A549 (cell line): ENCODE results near the gene SENP6. TPM values are rescaled to one million over a fixed set of nuclear protein-coding genes. Genes with fewer than 3 reads are reported as not detected.

Source experiments
- ATAC-seq, 2 experiments: fragments of 200-7000 bp in 1 of 2; fragments of >200 bp in 1 of 2; cut with Nextera tagmentation in 1 of 2; cut with Tn5 transposase in 1 of 2; 3 replicates each; pipeline versions ENCODE4 v1.8.0 to v1.9.1; 2018 to 2020; ENCODE audit warnings: mild to moderate bottlenecking in 1 of 2, moderate library complexity in 1 of 2
- CTCF ChIA-PET: fragments of 300-600 bp; sonication (Branson Sonifier 250); formaldehyde crosslinking; extraction: SDS; loops from one replicate; lab custom pipeline; 2021; ENCODE audit warnings: antibody characterized with exemption, inconsistent platforms; lab: Yijun Ruan, JAX
- POLR2A ChIA-PET: fragments of 350-600 bp; formaldehyde crosslinking; extraction: SDS; loops from one replicate; lab custom pipeline; 2021; ENCODE audit warnings: antibody characterized with exemption, inconsistent platforms; lab: Yijun Ruan, JAX
- DNase-seq, 2 experiments: peaks; one replicate each; pipeline versions ENCODE4 v3.0.0 to v3.0.0-alpha.2; 2011 to 2016; ENCODE audit warnings: low read depth in 1 of 2, low spot score in 1 of 2
- FAIRE-seq: peaks from 2 replicates; lab custom pipeline; 2011; peaks lifted over from hg19 to GRCh38; lab: Jason Lieb, UNC
- H3K27ac ChIP-seq, 2 experiments: fragments of >200 bp; sonication (Bioruptor Twin); formaldehyde crosslinking; 3 replicates each; pipeline ENCODE4 v1.5.1; 2016 to 2017
- H3K4me1 ChIP-seq: fragments of >200 bp; sonication (Bioruptor Twin); formaldehyde crosslinking; 3 replicates; pipeline ENCODE4 v1.6.1; 2016
- H3K4me2 ChIP-seq: fragments of >200 bp; sonication (Bioruptor Twin); formaldehyde crosslinking; 3 replicates; pipeline ENCODE4 v1.6.1; 2016
- H3K4me3 ChIP-seq: fragments of >200 bp; sonication (Bioruptor Twin); formaldehyde crosslinking; 3 replicates; pipeline ENCODE4 v1.5.1; 2016
- H3K9me3 ChIP-seq: fragments of >200 bp; sonication (Bioruptor Twin); formaldehyde crosslinking; 3 replicates; pipeline ENCODE4 v1.6.1; 2016
- CBX2 ChIP-seq: fragments of 200-600 bp; sonication (generic); IDR thresholded peaks from 2 replicates; pipeline ENCODE4 v1.6.1; 2016; ENCODE audit warnings: low read depth, mild to moderate bottlenecking, borderline replicate concordance
- CBX8 ChIP-seq: fragments of 200-600 bp; sonication (generic); IDR thresholded peaks from 2 replicates; pipeline ENCODE4 v1.6.1; 2016
- CEBPB ChIP-seq, 2 experiments: fragments of >200 bp in 1 of 2; sonication (Bioruptor Twin) in 1 of 2; formaldehyde crosslinking in 1 of 2; IDR thresholded peaks; 2 replicates each; pipeline ENCODE4 v1.6.1; 2012 to 2016
- CHD2 ChIP-seq: fragments of 150-350 bp; IDR thresholded peaks from 2 replicates; pipeline ENCODE4 v1.6.1; 2014; ENCODE audit warnings: low read length; ENCODE audit not compliant: partially characterized antibody
- CHD4 ChIP-seq: fragments of 200-600 bp; sonication (generic); IDR thresholded peaks from 2 replicates; pipeline ENCODE4 v1.6.1; 2016; ENCODE audit warnings: antibody characterized with exemption, mild to moderate bottlenecking, borderline replicate concordance
- ESRRA ChIP-seq: fragments of 150-350 bp; IDR thresholded peaks from 2 replicates; pipeline ENCODE4 v1.6.1; 2014; ENCODE audit warnings: mild to moderate bottlenecking, low read length, borderline replicate concordance
- FOSB ChIP-seq: fragments of 250-450 bp; sonication (Bioruptor Pico); IDR thresholded peaks from 2 replicates; pipeline ENCODE4 v1.5.0; 2020; ENCODE audit warnings: mild to moderate bottlenecking, moderate library complexity
- FOSL2 ChIP-seq, 2 experiments: fragments of 450-650 bp in 1 of 2; fragments of >200 bp in 1 of 2; sonication (Bioruptor Twin) in 1 of 2; formaldehyde crosslinking; IDR thresholded peaks; 2 replicates each; pipeline versions ENCODE4 v1.5.0 to v1.6.1; 2016 to 2020; ENCODE audit warnings: mild to moderate bottlenecking in 1 of 2, moderate library complexity in 1 of 2
- FOXS1 ChIP-seq: fragments of 250-450 bp; sonication (Bioruptor Pico); IDR thresholded peaks from 2 replicates; pipeline ENCODE4 v1.5.0; 2020; ENCODE audit warnings: mild to moderate bottlenecking, moderate library complexity
- GATA3 ChIP-seq: IDR thresholded peaks from 2 replicates; pipeline ENCODE4 v1.6.1; 2012; ENCODE audit warnings: borderline replicate concordance
- HDAC2 ChIP-seq: fragments of 200-600 bp; sonication (generic); IDR thresholded peaks from 2 replicates; pipeline ENCODE4 v1.6.1; 2016
- HEYL ChIP-seq: fragments of 250-450 bp; sonication (Bioruptor Pico); IDR thresholded peaks from 2 replicates; pipeline ENCODE4 v1.8.0; 2021; ENCODE audit warnings: mild to moderate bottlenecking, moderate library complexity
- HOXA7 ChIP-seq: fragments of 250-450 bp; sonication (Bioruptor Pico); IDR thresholded peaks from 2 replicates; pipeline ENCODE4 v1.5.0; 2020; ENCODE audit warnings: mild to moderate bottlenecking, moderate library complexity
- HOXB13 ChIP-seq: fragments of 250-450 bp; sonication (Bioruptor Pico); IDR thresholded peaks from 2 replicates; pipeline ENCODE4 v1.5.0; 2020; ENCODE audit warnings: low read depth, mild to moderate bottlenecking, moderate library complexity
- HOXB5 ChIP-seq: fragments of 250-450 bp; sonication (Bioruptor Pico); IDR thresholded peaks from 2 replicates; pipeline ENCODE4 v1.5.0; 2020; ENCODE audit warnings: mild to moderate bottlenecking, moderate library complexity
- JUNB ChIP-seq: fragments of >200 bp; sonication (Bioruptor Twin); formaldehyde crosslinking; IDR thresholded peaks from 2 replicates; pipeline ENCODE4 v1.6.1; 2016
- KDM5A ChIP-seq: fragments of 200-600 bp; sonication (generic); IDR thresholded peaks from 2 replicates; pipeline ENCODE4 v1.6.1; 2016; ENCODE audit warnings: antibody characterized with exemption, mild to moderate bottlenecking
- MYC ChIP-seq: IDR thresholded peaks from 2 replicates; pipeline ENCODE4 v1.6.1; 2012; ENCODE audit warnings: mild to moderate bottlenecking, inconsistent platforms, low read length, improper control_type of control experiment, borderline replicate concordance
- NR3C1 ChIP-seq: fragments of >200 bp; sonication (Bioruptor Twin); formaldehyde crosslinking; IDR thresholded peaks from 3 replicates; pipeline ENCODE4 v1.6.1; 2017
- SMC3 ChIP-seq: fragments of >200 bp; sonication (Bioruptor Twin); formaldehyde crosslinking; IDR thresholded peaks from 3 replicates; pipeline ENCODE4 v1.6.1; 2018; ENCODE audit warnings: inconsistent platforms
- SREBF2 ChIP-seq: fragments of 450-650 bp; IDR thresholded peaks from 2 replicates; pipeline ENCODE4 v1.6.1; 2014; ENCODE audit warnings: mild to moderate bottlenecking, moderate library complexity
- WGBS: methylation state at CpG from one replicate; pipeline ENCODE4 v1.1.6; 2017; ENCODE audit errors: missing lambda C conversion rate; 5-methylcytosine and 5-hydroxymethylcytosine counted together
- polyA plus RNA-seq, 4 experiments: library from polyadenylated mRNA; depleted of rRNA in 3 of 4; stranded (reverse); fragments of >200 nt; fragmentation: RNase III in 1 of 4; extraction: RNeasy Plus Mini Kit Qiagen cat#74134 plus additional on column Dnase treatment in 1 of 4; gene quantifications; 2 replicates in 3 of 4; 3 replicates in 1 of 4; pipeline ENCODE4 v1.2.3, GENCODE V29; 2011 to 2017
- TF ChIP-seq, protein P1 (sequence below): fragments of 150-350 bp; IDR thresholded peaks from 2 replicates; pipeline ENCODE4 v1.6.1; 2014; ENCODE audit warnings: low read depth, mild to moderate bottlenecking, low read length
- TF ChIP-seq, protein P2 (sequence below): fragments of 200-600 bp; sonication (generic); IDR thresholded peaks from 2 replicates; pipeline ENCODE4 v1.6.1; 2016; ENCODE audit warnings: antibody characterized with exemption, mild to moderate bottlenecking, moderate library complexity
- TF ChIP-seq, protein P3 (sequence below): fragments of 250-450 bp; sonication (Bioruptor Pico); IDR thresholded peaks from 2 replicates; pipeline ENCODE4 v1.5.0; 2021; ENCODE audit warnings: mild to moderate bottlenecking, moderate library complexity, borderline replicate concordance

Gene SENP6
- polyA plus RNA-seq, 2 of the 4 experiments (the other 2 are of a cell fraction): 29.8 to 59.9 TPM

DNA sequence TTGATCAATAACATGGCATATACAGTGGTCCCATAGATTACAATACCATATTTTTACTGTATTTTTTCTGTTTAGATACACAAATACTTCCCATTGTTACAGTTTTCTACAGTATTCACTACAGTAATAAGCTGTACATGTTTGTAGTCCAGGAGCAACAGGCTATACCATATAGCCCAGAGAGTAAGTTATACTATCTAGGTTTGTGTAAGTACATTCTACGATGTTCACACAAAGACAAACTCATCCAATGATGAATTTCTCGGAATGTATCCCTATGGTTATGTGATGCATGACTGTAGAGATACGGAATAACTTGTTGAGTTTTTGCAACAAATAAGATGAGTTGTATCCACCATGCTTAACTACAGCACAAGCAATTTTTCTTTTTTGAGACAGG lies 143.7 kb downstream of the SENP6 start (continued):
- TF ChIP-seq CEBPB (IDR thresholded peaks at IDR 0.05) (no peak), GATA3 (no peak), HOXB13 (CRISPR knock-in tag) (no peak), CHD2 (no peak), FOSL2 (IDR thresholded peaks at IDR 0.05) (no peak), FOSL2 (CRISPR knock-in tag; IDR thresholded peaks at IDR 0.05) (no peak)

GRCh38 chr6:75746221-75746620 lies 144.5 kb downstream of the SENP6 start:
- no peak for DNase-seq
- no peaks in the 10 kb centered on the region for H3K9me3 ChIP-seq
- no peak for FAIRE-seq
- POLR2A ChIA-PET: no interaction called here
- no peak for ATAC-seq
- TF ChIP-seq HOXA7 (CRISPR knock-in tag) (no peak), SREBF2 (no peak), FOSL2 (IDR thresholded peaks at IDR 0.05) (no peak), FOSL2 (CRISPR knock-in tag; IDR thresholded peaks at IDR 0.05) (no peak), JUNB (no peak), SMC3 (no peak), NR3C1 (no peak), KDM5A (no peak), HOXB13 (CRISPR knock-in tag) (no peak), CBX2 (no peak)
- TF ChIP-seq, protein P1, sequence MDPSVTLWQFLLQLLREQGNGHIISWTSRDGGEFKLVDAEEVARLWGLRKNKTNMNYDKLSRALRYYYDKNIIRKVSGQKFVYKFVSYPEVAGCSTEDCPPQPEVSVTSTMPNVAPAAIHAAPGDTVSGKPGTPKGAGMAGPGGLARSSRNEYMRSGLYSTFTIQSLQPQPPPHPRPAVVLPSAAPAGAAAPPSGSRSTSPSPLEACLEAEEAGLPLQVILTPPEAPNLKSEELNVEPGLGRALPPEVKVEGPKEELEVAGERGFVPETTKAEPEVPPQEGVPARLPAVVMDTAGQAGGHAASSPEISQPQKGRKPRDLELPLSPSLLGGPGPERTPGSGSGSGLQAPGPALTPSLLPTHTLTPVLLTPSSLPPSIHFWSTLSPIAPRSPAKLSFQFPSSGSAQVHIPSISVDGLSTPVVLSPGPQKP: no peak
- TF ChIP-seq, protein P2, sequence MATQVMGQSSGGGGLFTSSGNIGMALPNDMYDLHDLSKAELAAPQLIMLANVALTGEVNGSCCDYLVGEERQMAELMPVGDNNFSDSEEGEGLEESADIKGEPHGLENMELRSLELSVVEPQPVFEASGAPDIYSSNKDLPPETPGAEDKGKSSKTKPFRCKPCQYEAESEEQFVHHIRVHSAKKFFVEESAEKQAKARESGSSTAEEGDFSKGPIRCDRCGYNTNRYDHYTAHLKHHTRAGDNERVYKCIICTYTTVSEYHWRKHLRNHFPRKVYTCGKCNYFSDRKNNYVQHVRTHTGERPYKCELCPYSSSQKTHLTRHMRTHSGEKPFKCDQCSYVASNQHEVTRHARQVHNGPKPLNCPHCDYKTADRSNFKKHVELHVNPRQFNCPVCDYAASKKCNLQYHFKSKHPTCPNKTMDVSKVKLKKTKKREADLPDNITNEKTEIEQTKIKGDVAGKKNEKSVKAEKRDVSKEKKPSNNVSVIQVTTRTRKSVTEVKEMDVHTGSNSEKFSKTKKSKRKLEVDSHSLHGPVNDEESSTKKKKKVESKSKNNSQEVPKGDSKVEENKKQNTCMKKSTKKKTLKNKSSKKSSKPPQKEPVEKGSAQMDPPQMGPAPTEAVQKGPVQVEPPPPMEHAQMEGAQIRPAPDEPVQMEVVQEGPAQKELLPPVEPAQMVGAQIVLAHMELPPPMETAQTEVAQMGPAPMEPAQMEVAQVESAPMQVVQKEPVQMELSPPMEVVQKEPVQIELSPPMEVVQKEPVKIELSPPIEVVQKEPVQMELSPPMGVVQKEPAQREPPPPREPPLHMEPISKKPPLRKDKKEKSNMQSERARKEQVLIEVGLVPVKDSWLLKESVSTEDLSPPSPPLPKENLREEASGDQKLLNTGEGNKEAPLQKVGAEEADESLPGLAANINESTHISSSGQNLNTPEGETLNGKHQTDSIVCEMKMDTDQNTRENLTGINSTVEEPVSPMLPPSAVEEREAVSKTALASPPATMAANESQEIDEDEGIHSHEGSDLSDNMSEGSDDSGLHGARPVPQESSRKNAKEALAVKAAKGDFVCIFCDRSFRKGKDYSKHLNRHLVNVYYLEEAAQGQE: no peak
- TF ChIP-seq, protein P3, sequence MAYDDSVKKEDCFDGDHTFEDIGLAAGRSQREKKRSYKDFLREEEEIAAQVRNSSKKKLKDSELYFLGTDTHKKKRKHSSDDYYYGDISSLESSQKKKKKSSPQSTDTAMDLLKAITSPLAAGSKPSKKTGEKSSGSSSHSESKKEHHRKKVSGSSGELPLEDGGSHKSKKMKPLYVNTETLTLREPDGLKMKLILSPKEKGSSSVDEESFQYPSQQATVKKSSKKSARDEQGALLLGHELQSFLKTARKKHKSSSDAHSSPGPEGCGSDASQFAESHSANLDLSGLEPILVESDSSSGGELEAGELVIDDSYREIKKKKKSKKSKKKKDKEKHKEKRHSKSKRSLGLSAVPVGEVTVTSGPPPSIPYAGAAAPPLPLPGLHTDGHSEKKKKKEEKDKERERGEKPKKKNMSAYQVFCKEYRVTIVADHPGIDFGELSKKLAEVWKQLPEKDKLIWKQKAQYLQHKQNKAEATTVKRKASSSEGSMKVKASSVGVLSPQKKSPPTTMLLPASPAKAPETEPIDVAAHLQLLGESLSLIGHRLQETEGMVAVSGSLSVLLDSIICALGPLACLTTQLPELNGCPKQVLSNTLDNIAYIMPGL (CRISPR knock-in tag): no peak
- no peak overlapping the region for H3K4me3 ChIP-seq
- H3K4me2 ChIP-seq: no peak overlapping the region
- CTCF ChIA-PET: no interaction called here
- 20% methylated on average over 2 of the region's 2 CpGs for WGBS
- peaks cover 9% of the 10 kb centered on the region; the same call in 2 of the 3 replicates for H3K4me1 ChIP-seq
- no peak overlapping the region for H3K27ac ChIP-seq

- ATAC-seq (no peak), DNase-seq (no peak), FAIRE-seq (no peak)
- Histone ChIP-seq H3K4me3 (no peak overlapping the region), H3K4me1 (peaks cover 9% of the 10 kb centered on the region; the same call in 2 of the 3 replicates), H3K27ac (no peak overlapping the region), H3K9me3 (no peaks in the 10 kb centered on the region), H3K4me2 (no peak overlapping the region)
- WGBS: 95% methylated on average over 8 of the region's 9 CpGs
- ChIA-PET CTCF (no interaction called here), POLR2A (interaction anchor here (0.6 kb wide), 1 partner anchor 21 kb away, joined by 4 read pairs; no protein-coding TSS in a partner anchor)
- TF ChIP-seq NR3C1 (no peak), JUNB (no peak), MYC (no peak), CBX8 (no peak), SMC3 (no peak), HOXA7 (CRISPR knock-in tag) (no peak), ESRRA (no peak), CHD4 (no peak), FOXS1 (CRISPR knock-in tag) (no peak), HDAC2 (no peak), HOXB5 (CRISPR knock-in tag) (no peak), FOSB (CRISPR knock-in tag) (no peak), SREBF2 (no peak), HEYL (CRISPR knock-in tag) (no peak)
- TF ChIP-seq, protein P3 (CRISPR knock-in tag): no peak
Observed at GRCh38 chr6:75747152-75747992, 145.7 kb downstream of the SENP6 start.
